PC-9 (cell line): ENCODE data around the gene ZIC5.

ENCODE experiments used
- EZH2 ChIP-seq: fragments of 200-600 bp; sonication (generic); IDR thresholded peaks from 2 replicates; pipeline ENCODE4 v1.8.0; 2017; ENCODE audit warnings: antibody characterized with exemption, low read depth
- TF ChIP-seq, protein P1 (sequence below): fragments of 200-600 bp; sonication (generic); conservative IDR thresholded peaks from 2 replicates; pipeline ENCODE4 v1.6.1; 2017; ENCODE audit warnings: mixed run types, antibody characterized with exemption, mild to moderate bottlenecking, moderate library complexity

DNA sequence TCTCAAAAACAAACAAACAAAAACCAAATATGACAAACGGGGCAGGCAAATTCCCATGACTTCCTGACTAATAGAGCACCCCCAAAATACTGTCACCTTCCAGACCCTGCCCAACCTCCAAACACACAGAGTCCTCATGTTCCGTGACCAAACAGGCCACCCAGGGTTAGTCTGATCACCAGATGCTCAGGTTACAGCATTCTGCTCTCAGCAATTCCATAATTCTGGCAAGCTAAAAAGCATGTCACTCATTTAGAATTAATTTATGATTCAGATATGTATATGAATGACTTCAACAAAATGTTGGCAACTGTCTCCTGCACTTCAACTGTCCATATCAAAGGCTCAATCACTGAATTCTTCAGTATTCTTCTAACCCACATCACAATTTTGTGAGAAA, 52.4 kb downstream of the ZIC5 start:
- TF ChIP-seq, protein P1, sequence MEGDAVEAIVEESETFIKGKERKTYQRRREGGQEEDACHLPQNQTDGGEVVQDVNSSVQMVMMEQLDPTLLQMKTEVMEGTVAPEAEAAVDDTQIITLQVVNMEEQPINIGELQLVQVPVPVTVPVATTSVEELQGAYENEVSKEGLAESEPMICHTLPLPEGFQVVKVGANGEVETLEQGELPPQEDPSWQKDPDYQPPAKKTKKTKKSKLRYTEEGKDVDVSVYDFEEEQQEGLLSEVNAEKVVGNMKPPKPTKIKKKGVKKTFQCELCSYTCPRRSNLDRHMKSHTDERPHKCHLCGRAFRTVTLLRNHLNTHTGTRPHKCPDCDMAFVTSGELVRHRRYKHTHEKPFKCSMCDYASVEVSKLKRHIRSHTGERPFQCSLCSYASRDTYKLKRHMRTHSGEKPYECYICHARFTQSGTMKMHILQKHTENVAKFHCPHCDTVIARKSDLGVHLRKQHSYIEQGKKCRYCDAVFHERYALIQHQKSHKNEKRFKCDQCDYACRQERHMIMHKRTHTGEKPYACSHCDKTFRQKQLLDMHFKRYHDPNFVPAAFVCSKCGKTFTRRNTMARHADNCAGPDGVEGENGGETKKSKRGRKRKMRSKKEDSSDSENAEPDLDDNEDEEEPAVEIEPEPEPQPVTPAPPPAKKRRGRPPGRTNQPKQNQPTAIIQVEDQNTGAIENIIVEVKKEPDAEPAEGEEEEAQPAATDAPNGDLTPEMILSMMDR, result no peak
- TF ChIP-seq EZH2, result no peak
